Measurements from ENCODE around the gene SLC1A5.

SLC1A5 gene

GRCh38 chr19:46741447-46741846, 46.9 kb downstream of the SLC1A5 start:
- DNase-seq, result no peak

GRCh38 chr19:46739290-46739771, 49.1 kb downstream of the SLC1A5 start:
- no peak for DNase-seq

GRCh38 chr19:46737761-46738171, 50.6 kb downstream of the SLC1A5 start:
- DNase-seq, result no peak

- no peak for DNase-seq
Observed at GRCh38 chr19:46737298-46737654, 51.1 kb downstream of the SLC1A5 start.

- DNase-seq, result no peak
Observed at GRCh38 chr19:46736531-46737297, 51.7 kb downstream of the SLC1A5 start.

- DNase-seq, result no peak
Observed at GRCh38 chr19:46733690-46734292, 54.6 kb downstream of the SLC1A5 start.

GRCh38 chr19:46732966-46733689, 55.3 kb downstream of the SLC1A5 start:
- DNase-seq, result no peak

- DNase-seq, result no peak
Observed at GRCh38 chr19:46732172-46732938, 56.0 kb downstream of the SLC1A5 start.

GRCh38 chr19:46731584-46731983, 56.8 kb downstream of the SLC1A5 start:
- no peak for DNase-seq

- DNase-seq, result no peak
Observed at GRCh38 chr19:46731007-46731501, 57.3 kb downstream of the SLC1A5 start.

GRCh38 chr19:46730595-46730994, 57.8 kb downstream of the SLC1A5 start:
- DNase-seq, result no peak

- no peak for DNase-seq
Observed at GRCh38 chr19:46730187-46730586, 58.2 kb downstream of the SLC1A5 start.

- no peak for DNase-seq
Observed at GRCh38 chr19:46729696-46730095, 58.7 kb downstream of the SLC1A5 start.

GRCh38 chr19:46728693-46729339, 59.6 kb downstream of the SLC1A5 start:
- peak; percentile 83 for DNase-seq

- no peak for DNase-seq
Observed at GRCh38 chr19:46728208-46728607, 60.2 kb downstream of the SLC1A5 start.

- no peak for DNase-seq
Observed at GRCh38 chr19:46727757-46728156, 60.6 kb downstream of the SLC1A5 start.

- DNase-seq, result no peak
Observed at GRCh38 chr19:46726971-46727501, 61.4 kb downstream of the SLC1A5 start.

- DNase-seq, result no peak
Observed at GRCh38 chr19:46726551-46726950, 61.8 kb downstream of the SLC1A5 start.

- no peak for DNase-seq
Observed at GRCh38 chr19:46725859-46726393, 62.5 kb downstream of the SLC1A5 start.

GRCh38 chr19:46725036-46725820, 63.2 kb downstream of the SLC1A5 start:
- no peak for DNase-seq
